Endothelial cell of umbilical vein (primary cell): ENCODE measurements around the gene MATK.

Source experiments
- EZH2 ChIP-seq: IDR thresholded peaks from 2 replicates; pipeline ENCODE4 v1.6.1; 2012; ENCODE audit warnings: borderline replicate concordance, low read depth, mild to moderate bottlenecking, moderate library complexity, low read length, inconsistent platforms; ENCODE audit not compliant: severe bottlenecking
- FOS ChIP-seq: IDR thresholded peaks from 2 replicates; pipeline ENCODE4 v1.6.1; 2011; ENCODE audit warnings: mild to moderate bottlenecking, low read length, moderate library complexity, borderline replicate concordance; ENCODE audit not compliant: insufficient read depth
- JUN ChIP-seq: IDR thresholded peaks from 2 replicates; pipeline ENCODE4 v1.6.1; 2011; ENCODE audit warnings: borderline replicate concordance, low read depth; ENCODE audit not compliant: insufficient read length, insufficient read depth
- MAX ChIP-seq: IDR thresholded peaks from 2 replicates; pipeline ENCODE4 v1.6.1; 2011; ENCODE audit not compliant: insufficient read depth, insufficient read length
- MYC ChIP-seq: IDR thresholded peaks from one replicate; pipeline ENCODE4 v1.6.1; 2011; ENCODE audit warnings: mild to moderate bottlenecking, low read depth, low read length
- POLR2A ChIP-seq: IDR thresholded peaks from 2 replicates; pipeline ENCODE4 v1.6.1; 2012; ENCODE audit warnings: low read depth, mild to moderate bottlenecking, control low read depth, low read length
- POLR2AphosphoS5 ChIP-seq: IDR thresholded peaks from 2 replicates; pipeline ENCODE4 v1.6.1; 2012; ENCODE audit warnings: low read depth, mild to moderate bottlenecking, control low read depth, low read length, moderate library complexity; ENCODE audit not compliant: insufficient read depth
- TF ChIP-seq, protein P1 (sequence below), 2 donors: IDR thresholded peaks; 1 replicate in 1 of 2; 2 replicates in 1 of 2; pipeline ENCODE4 v1.5.1; 2011; ENCODE audit warnings: low read length in 2 of 2, mild to moderate bottlenecking in 2 of 2, moderate library complexity in 2 of 2, control low read depth in 1 of 2, inconsistent platforms in 1 of 2, low read depth in 1 of 2; ENCODE audit not compliant: insufficient read depth in 1 of 2; ENCODE audit errors: extremely low read depth in 1 of 2

- TF ChIP-seq, protein P1, sequence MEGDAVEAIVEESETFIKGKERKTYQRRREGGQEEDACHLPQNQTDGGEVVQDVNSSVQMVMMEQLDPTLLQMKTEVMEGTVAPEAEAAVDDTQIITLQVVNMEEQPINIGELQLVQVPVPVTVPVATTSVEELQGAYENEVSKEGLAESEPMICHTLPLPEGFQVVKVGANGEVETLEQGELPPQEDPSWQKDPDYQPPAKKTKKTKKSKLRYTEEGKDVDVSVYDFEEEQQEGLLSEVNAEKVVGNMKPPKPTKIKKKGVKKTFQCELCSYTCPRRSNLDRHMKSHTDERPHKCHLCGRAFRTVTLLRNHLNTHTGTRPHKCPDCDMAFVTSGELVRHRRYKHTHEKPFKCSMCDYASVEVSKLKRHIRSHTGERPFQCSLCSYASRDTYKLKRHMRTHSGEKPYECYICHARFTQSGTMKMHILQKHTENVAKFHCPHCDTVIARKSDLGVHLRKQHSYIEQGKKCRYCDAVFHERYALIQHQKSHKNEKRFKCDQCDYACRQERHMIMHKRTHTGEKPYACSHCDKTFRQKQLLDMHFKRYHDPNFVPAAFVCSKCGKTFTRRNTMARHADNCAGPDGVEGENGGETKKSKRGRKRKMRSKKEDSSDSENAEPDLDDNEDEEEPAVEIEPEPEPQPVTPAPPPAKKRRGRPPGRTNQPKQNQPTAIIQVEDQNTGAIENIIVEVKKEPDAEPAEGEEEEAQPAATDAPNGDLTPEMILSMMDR (IDR thresholded peaks at IDR 0.05; ENCODE audit: extremely low read depth in 1 of 2, insufficient read depth in 1 of 2, low read depth in 1 of 2, low read length in 2 of 2), result no peak
- TF ChIP-seq POLR2AphosphoS5 (no peak), MYC (no peak), POLR2A (no peak), EZH2 (no peak), MAX (no peak), JUN (no peak), FOS (no peak)
Observed at GRCh38 chr19:3832001-3832400, 45.8 kb upstream of the MATK start.
